ENCODE measurements around the gene SH2B3.

SH2B3 gene

GRCh38 chr12:111409780-111410430 lies 4.2 kb downstream of the SH2B3 start:
- no peak for DNase-seq

- no peak for DNase-seq
Measured at GRCh38 chr12:111410431-111411184, 4.9 kb downstream of the SH2B3 start.

GRCh38 chr12:111411185-111411764 lies 5.6 kb downstream of the SH2B3 start:
- no peak for DNase-seq

GRCh38 chr12:111412007-111412829 lies 6.5 kb downstream of the SH2B3 start:
- DNase-seq = no peak

GRCh38 chr12:111412830-111413441 lies 7.2 kb downstream of the SH2B3 start:
- no peak for DNase-seq

GRCh38 chr12:111413442-111414086 lies 7.8 kb downstream of the SH2B3 start:
- DNase-seq = no peak

GRCh38 chr12:111414711-111415252 lies 9.1 kb downstream of the SH2B3 start:
- no peak for DNase-seq

GRCh38 chr12:111417290-111417689 lies 11.6 kb downstream of the SH2B3 start:
- DNase-seq = no peak

GRCh38 chr12:111417784-111418593 lies 12.3 kb downstream of the SH2B3 start:
- no peak for DNase-seq

GRCh38 chr12:111418594-111418880 lies 12.8 kb downstream of the SH2B3 start:
- no peak for DNase-seq

GRCh38 chr12:111419784-111420183 lies 14.1 kb downstream of the SH2B3 start:
- no peak for DNase-seq

GRCh38 chr12:111420494-111420893 lies 14.8 kb downstream of the SH2B3 start:
- no peak for DNase-seq

GRCh38 chr12:111424189-111424792 lies 18.6 kb downstream of the SH2B3 start:
- DNase-seq = no peak

- no peak for DNase-seq
Measured at GRCh38 chr12:111424793-111425251, 19.1 kb downstream of the SH2B3 start.

- no peak for DNase-seq
Measured at GRCh38 chr12:111425655-111426054, 19.9 kb downstream of the SH2B3 start.

- DNase-seq = no peak
Measured at GRCh38 chr12:111426344-111427185, 20.8 kb downstream of the SH2B3 start.

- DNase-seq = no peak
Measured at GRCh38 chr12:111427417-111428074, 21.8 kb downstream of the SH2B3 start.

GRCh38 chr12:111428081-111428727 lies 22.5 kb downstream of the SH2B3 start:
- DNase-seq = no peak

- no peak for DNase-seq
Measured at GRCh38 chr12:111428728-111429175, 23.0 kb downstream of the SH2B3 start.

Measured in NCI-H510A treated with DMSO at 0.1 percent for 48 hours (cell line).